DMS79 (cell line): Measurements from ENCODE around the gene CR1.
A peak's percentile ranks its signal among the peaks of the same experiment; 100 is the strongest.
"Not testable (repeated sequence)": the region's sequence is repeated elsewhere in the genome, so short reads cannot be mapped to it uniquely, and the experiment has no call there.

ENCODE experiments used
- DNase-seq: peaks from one replicate; lab custom pipeline; 2025; lab: John Stamatoyannopoulos, UW

Gene CR1

GRCh38 chr1:207495801-207496792, at the start of gene CR1:
Gene CR1, plus strand, starts transcription at chr1:207496157. Its CDS starts 111 bp downstream, at chr1:207496268.
- no peak for DNase-seq

- DNase-seq: no peak
Observed at GRCh38 chr1:207453710-207454045, 42.3 kb upstream of the CR1 start.

- no peak for DNase-seq
Observed at GRCh38 chr1:207454046-207454964, 41.7 kb upstream of the CR1 start, which contains the start of gene CR2. Gene CR2, plus strand, starts transcription at chr1:207454328. Its CDS starts 91 bp downstream, at chr1:207454419.

GRCh38 chr1:207455183-207455754, 40.7 kb upstream of the CR1 start:
- DNase-seq: no peak

- DNase-seq: no peak
Observed at GRCh38 chr1:207458414-207458813, 37.5 kb upstream of the CR1 start.

- no peak for DNase-seq
Observed at GRCh38 chr1:207459008-207459407, 36.9 kb upstream of the CR1 start.

GRCh38 chr1:207461649-207462048, 34.3 kb upstream of the CR1 start:
- DNase-seq: no peak

- DNase-seq: no peak
Observed at GRCh38 chr1:207462535-207462934, 33.4 kb upstream of the CR1 start.

- DNase-seq: no peak
Observed at GRCh38 chr1:207463021-207463420, 32.9 kb upstream of the CR1 start.

GRCh38 chr1:207463571-207463970, 32.4 kb upstream of the CR1 start:
- DNase-seq: no peak

GRCh38 chr1:207470927-207471326, 25.0 kb upstream of the CR1 start:
- DNase-seq: no peak

GRCh38 chr1:207474210-207474609, 21.7 kb upstream of the CR1 start:
- no peak for DNase-seq

GRCh38 chr1:207486198-207486597, 9.8 kb upstream of the CR1 start:
- DNase-seq: no peak

- DNase-seq: no peak
Observed at GRCh38 chr1:207487636-207488035, 8.3 kb upstream of the CR1 start.

- no peak for DNase-seq
Observed at GRCh38 chr1:207493212-207493611, 2.7 kb upstream of the CR1 start.

- no peak for DNase-seq
Observed at GRCh38 chr1:207494171-207494570, 1.8 kb upstream of the CR1 start.

- DNase-seq: not testable (repeated sequence)
Observed at GRCh38 chr1:207495281-207495680, 676 bp upstream of the CR1 start.

GRCh38 chr1:207497941-207498340, 2.0 kb downstream of the CR1 start:
- DNase-seq: no peak

- DNase-seq: peak; percentile 12
Observed at GRCh38 chr1:207499573-207499972, 3.6 kb downstream of the CR1 start.

GRCh38 chr1:207500306-207500705, 4.3 kb downstream of the CR1 start:
- no peak for DNase-seq

GRCh38 chr1:207501071-207501470, 5.1 kb downstream of the CR1 start:
- no peak for DNase-seq

- DNase-seq: no peak
Observed at GRCh38 chr1:207502726-207503125, 6.8 kb downstream of the CR1 start.
